Measurements from ENCODE around the gene NNMT.

The NNMT gene

GRCh38 chr11:114256176-114256966, 39.8 kb upstream of the NNMT start:
- H3K4me1 ChIP-seq (ENCODE audit: control insufficient read depth, insufficient read depth, low read length), result peaks cover 61% of the 10 kb centered on the region
- WGBS, 2 experiments, result 71 to 73% methylated on average over 20 of the region's 20 CpGs
- no peak overlapping the region for H3K4me3 ChIP-seq (ENCODE audit: insufficient read depth, low read depth, low read length)
- H3K36me3 ChIP-seq (ENCODE audit: control insufficient read depth, insufficient read depth, low read length), result no peaks in the 10 kb centered on the region
- no peaks in the 10 kb centered on the region for H3K9me3 ChIP-seq (ENCODE audit: control insufficient read depth, low read length)
- H3K27me3 ChIP-seq (ENCODE audit: control insufficient read depth, insufficient read depth, low read length, poor library complexity, severe bottlenecking), result no peaks in the 10 kb centered on the region
- H3K27ac ChIP-seq (ENCODE audit: insufficient read depth, low read depth, low read length, poor library complexity, severe bottlenecking), result peak overlapping the region; percentile 91

- H3K4me3 ChIP-seq (ENCODE audit: insufficient read depth, low read depth, low read length), result no peak overlapping the region
- H3K9me3 ChIP-seq (ENCODE audit: control insufficient read depth, low read length), result no peaks in the 10 kb centered on the region
- no peaks in the 10 kb centered on the region for H3K36me3 ChIP-seq (ENCODE audit: control insufficient read depth, insufficient read depth, low read length)
- 83 to 84% methylated on average over 10 of the region's 10 CpGs for WGBS, 2 experiments
- H3K27ac ChIP-seq (ENCODE audit: insufficient read depth, low read depth, low read length, poor library complexity, severe bottlenecking), result peak overlapping the region; percentile 91
- peaks cover 59% of the 10 kb centered on the region for H3K4me1 ChIP-seq (ENCODE audit: control insufficient read depth, insufficient read depth, low read length)
- H3K27me3 ChIP-seq (ENCODE audit: control insufficient read depth, insufficient read depth, low read length, poor library complexity, severe bottlenecking), result no peaks in the 10 kb centered on the region
Observed at GRCh38 chr11:114256967-114257286, 39.3 kb upstream of the NNMT start.

GRCh38 chr11:114257621-114258558, 38.3 kb upstream of the NNMT start:
- Histone ChIP-seq H3K27me3 (ENCODE audit: control insufficient read depth, insufficient read depth, low read length, poor library complexity, severe bottlenecking) (no peaks in the 10 kb centered on the region), H3K27ac (ENCODE audit: insufficient read depth, low read depth, low read length, poor library complexity, severe bottlenecking) (peak overlapping the region; percentile 91), H3K36me3 (ENCODE audit: control insufficient read depth, insufficient read depth, low read length) (no peaks in the 10 kb centered on the region), H3K9me3 (ENCODE audit: control insufficient read depth, low read length) (no peaks in the 10 kb centered on the region), H3K4me1 (ENCODE audit: control insufficient read depth, insufficient read depth, low read length) (peaks cover 64% of the 10 kb centered on the region), H3K4me3 (ENCODE audit: insufficient read depth, low read depth, low read length) (no peak overlapping the region)
- WGBS, 2 experiments, result 42 to 44% methylated on average over 29 of the region's 29 CpGs

- H3K9me3 ChIP-seq (ENCODE audit: control insufficient read depth, low read length), result no peaks in the 10 kb centered on the region
- no peaks in the 10 kb centered on the region for H3K36me3 ChIP-seq (ENCODE audit: control insufficient read depth, insufficient read depth, low read length)
- no peaks in the 10 kb centered on the region for H3K27me3 ChIP-seq (ENCODE audit: control insufficient read depth, insufficient read depth, low read length, poor library complexity, severe bottlenecking)
- peaks cover 60% of the 10 kb centered on the region for H3K4me1 ChIP-seq (ENCODE audit: control insufficient read depth, insufficient read depth, low read length)
- H3K4me3 ChIP-seq (ENCODE audit: insufficient read depth, low read depth, low read length), result no peak overlapping the region
- 85 to 87% methylated on average over 7 of the region's 7 CpGs for WGBS, 2 experiments
- no peak overlapping the region for H3K27ac ChIP-seq (ENCODE audit: insufficient read depth, low read depth, low read length, poor library complexity, severe bottlenecking)
Observed at GRCh38 chr11:114258696-114259095, 37.5 kb upstream of the NNMT start.

GRCh38 chr11:114259124-114259526, 37.1 kb upstream of the NNMT start:
- peaks cover 60% of the 10 kb centered on the region for H3K4me1 ChIP-seq (ENCODE audit: control insufficient read depth, insufficient read depth, low read length)
- 86 to 89% methylated on average over 10 of the region's 10 CpGs for WGBS, 2 experiments
- H3K4me3 ChIP-seq (ENCODE audit: insufficient read depth, low read depth, low read length), result no peak overlapping the region
- H3K27ac ChIP-seq (ENCODE audit: insufficient read depth, low read depth, low read length, poor library complexity, severe bottlenecking), result no peak overlapping the region
- H3K36me3 ChIP-seq (ENCODE audit: control insufficient read depth, insufficient read depth, low read length), result no peaks in the 10 kb centered on the region
- peaks cover 3% of the 10 kb centered on the region for H3K27me3 ChIP-seq (ENCODE audit: control insufficient read depth, insufficient read depth, low read length, poor library complexity, severe bottlenecking)
- H3K9me3 ChIP-seq (ENCODE audit: control insufficient read depth, low read length), result no peaks in the 10 kb centered on the region

GRCh38 chr11:114259551-114259983, 36.6 kb upstream of the NNMT start:
- Histone ChIP-seq H3K4me3 (ENCODE audit: insufficient read depth, low read depth, low read length) (no peak overlapping the region), H3K36me3 (ENCODE audit: control insufficient read depth, insufficient read depth, low read length) (no peaks in the 10 kb centered on the region), H3K27me3 (ENCODE audit: control insufficient read depth, insufficient read depth, low read length, poor library complexity, severe bottlenecking) (peaks cover 3% of the 10 kb centered on the region), H3K27ac (ENCODE audit: insufficient read depth, low read depth, low read length, poor library complexity, severe bottlenecking) (no peak overlapping the region), H3K4me1 (ENCODE audit: control insufficient read depth, insufficient read depth, low read length) (peaks cover 60% of the 10 kb centered on the region), H3K9me3 (ENCODE audit: control insufficient read depth, low read length) (no peaks in the 10 kb centered on the region)
- 85 to 91% methylated on average over 12 of the region's 12 CpGs for WGBS, 2 experiments

- H3K4me3 ChIP-seq (ENCODE audit: insufficient read depth, low read depth, low read length), result no peak overlapping the region
- WGBS, 2 experiments, result 91 to 94% methylated on average over 6 of the region's 6 CpGs
- no peaks in the 10 kb centered on the region for H3K36me3 ChIP-seq (ENCODE audit: control insufficient read depth, insufficient read depth, low read length)
- peaks cover 60% of the 10 kb centered on the region for H3K4me1 ChIP-seq (ENCODE audit: control insufficient read depth, insufficient read depth, low read length)
- no peaks in the 10 kb centered on the region for H3K9me3 ChIP-seq (ENCODE audit: control insufficient read depth, low read length)
- H3K27ac ChIP-seq (ENCODE audit: insufficient read depth, low read depth, low read length, poor library complexity, severe bottlenecking), result no peak overlapping the region
- H3K27me3 ChIP-seq (ENCODE audit: control insufficient read depth, insufficient read depth, low read length, poor library complexity, severe bottlenecking), result peaks cover 3% of the 10 kb centered on the region
Observed at GRCh38 chr11:114260077-114260476, 36.1 kb upstream of the NNMT start.

GRCh38 chr11:114260483-114260882, 35.7 kb upstream of the NNMT start:
- Histone ChIP-seq H3K4me1 (ENCODE audit: control insufficient read depth, insufficient read depth, low read length) (peaks cover 56% of the 10 kb centered on the region), H3K9me3 (ENCODE audit: control insufficient read depth, low read length) (no peaks in the 10 kb centered on the region), H3K27me3 (ENCODE audit: control insufficient read depth, insufficient read depth, low read length, poor library complexity, severe bottlenecking) (peaks cover 3% of the 10 kb centered on the region), H3K27ac (ENCODE audit: insufficient read depth, low read depth, low read length, poor library complexity, severe bottlenecking) (no peak overlapping the region), H3K4me3 (ENCODE audit: insufficient read depth, low read depth, low read length) (no peak overlapping the region), H3K36me3 (ENCODE audit: control insufficient read depth, insufficient read depth, low read length) (no peaks in the 10 kb centered on the region)
- WGBS, 2 experiments, result 89 to 90% methylated on average over 9 of the region's 9 CpGs

GRCh38 chr11:114261791-114262190, 34.4 kb upstream of the NNMT start:
- 84 to 87% methylated on average over 7 of the region's 7 CpGs for WGBS, 2 experiments
- Histone ChIP-seq H3K4me3 (ENCODE audit: insufficient read depth, low read depth, low read length) (no peak overlapping the region), H3K4me1 (ENCODE audit: control insufficient read depth, insufficient read depth, low read length) (peaks cover 43% of the 10 kb centered on the region), H3K36me3 (ENCODE audit: control insufficient read depth, insufficient read depth, low read length) (no peaks in the 10 kb centered on the region), H3K27me3 (ENCODE audit: control insufficient read depth, insufficient read depth, low read length, poor library complexity, severe bottlenecking) (peaks cover 3% of the 10 kb centered on the region), H3K27ac (ENCODE audit: insufficient read depth, low read depth, low read length, poor library complexity, severe bottlenecking) (no peak overlapping the region), H3K9me3 (ENCODE audit: control insufficient read depth, low read length) (no peaks in the 10 kb centered on the region)

All from ectodermal cell (in vitro differentiated cells).